ENCODE results near the gene C11orf68.

DNA sequence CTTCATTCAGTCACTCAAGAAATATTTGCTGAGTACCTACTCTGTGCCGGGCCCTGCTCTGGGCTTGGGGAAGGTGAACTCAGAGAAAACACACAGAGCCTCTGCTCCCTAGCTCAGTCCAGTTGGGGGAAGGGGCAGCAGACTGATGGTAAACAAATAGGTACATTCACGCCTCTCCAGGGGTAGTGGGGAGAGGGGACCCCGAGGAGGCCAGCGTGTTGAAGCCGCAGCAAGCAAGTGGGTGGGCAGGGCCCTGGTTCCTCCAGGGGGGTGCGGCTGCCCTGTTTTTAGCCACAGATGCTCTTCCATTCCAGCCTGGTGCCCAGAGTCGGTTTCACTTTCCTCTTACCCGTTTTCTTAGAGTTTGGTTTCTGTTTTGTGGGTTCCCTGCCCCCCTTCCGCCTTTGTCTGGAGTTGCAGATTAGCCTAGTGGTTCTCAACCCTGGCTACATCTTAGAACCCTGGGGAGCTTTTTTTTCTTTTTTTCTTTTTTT is 9.1 kb upstream of the C11orf68 start:
- TF ChIP-seq, protein P1, sequence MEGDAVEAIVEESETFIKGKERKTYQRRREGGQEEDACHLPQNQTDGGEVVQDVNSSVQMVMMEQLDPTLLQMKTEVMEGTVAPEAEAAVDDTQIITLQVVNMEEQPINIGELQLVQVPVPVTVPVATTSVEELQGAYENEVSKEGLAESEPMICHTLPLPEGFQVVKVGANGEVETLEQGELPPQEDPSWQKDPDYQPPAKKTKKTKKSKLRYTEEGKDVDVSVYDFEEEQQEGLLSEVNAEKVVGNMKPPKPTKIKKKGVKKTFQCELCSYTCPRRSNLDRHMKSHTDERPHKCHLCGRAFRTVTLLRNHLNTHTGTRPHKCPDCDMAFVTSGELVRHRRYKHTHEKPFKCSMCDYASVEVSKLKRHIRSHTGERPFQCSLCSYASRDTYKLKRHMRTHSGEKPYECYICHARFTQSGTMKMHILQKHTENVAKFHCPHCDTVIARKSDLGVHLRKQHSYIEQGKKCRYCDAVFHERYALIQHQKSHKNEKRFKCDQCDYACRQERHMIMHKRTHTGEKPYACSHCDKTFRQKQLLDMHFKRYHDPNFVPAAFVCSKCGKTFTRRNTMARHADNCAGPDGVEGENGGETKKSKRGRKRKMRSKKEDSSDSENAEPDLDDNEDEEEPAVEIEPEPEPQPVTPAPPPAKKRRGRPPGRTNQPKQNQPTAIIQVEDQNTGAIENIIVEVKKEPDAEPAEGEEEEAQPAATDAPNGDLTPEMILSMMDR (IDR thresholded peaks at IDR 0.05), result no peak
- no peak for TF ChIP-seq POLR2A (IDR thresholded peaks at IDR 0.05)
